UCSD-AML1 (cell line): ENCODE results near the gene RPL28.

ENCODE experiments used
- DNase-seq: peaks from one replicate; lab custom pipeline; 2025; ENCODE audit not compliant: unreplicated experiment; lab: John Stamatoyannopoulos, UW

Gene RPL28

GRCh38 chr19:55372316-55373081 lies 13.2 kb upstream of the RPL28 start:
- no peak for DNase-seq

- no peak for DNase-seq
Measured at GRCh38 chr19:55373306-55373992, 12.3 kb upstream of the RPL28 start.

GRCh38 chr19:55373993-55374757 lies 11.6 kb upstream of the RPL28 start:
- DNase-seq: no peak

GRCh38 chr19:55376241-55376933 lies 9.3 kb upstream of the RPL28 start, which contains the start of gene TMEM190:
TMEM190 (plus strand) TSS chr19:55376826; CDS start chr19:55376854, 28 bp downstream.
- no peak for DNase-seq

GRCh38 chr19:55377356-55378131 lies 8.2 kb upstream of the RPL28 start:
- DNase-seq: no peak

GRCh38 chr19:55379174-55379573 lies 6.6 kb upstream of the RPL28 start:
- DNase-seq: no peak

GRCh38 chr19:55382013-55382412 lies 3.7 kb upstream of the RPL28 start:
- no peak for DNase-seq

- no peak for DNase-seq
Measured at GRCh38 chr19:55382522-55383054, 3.1 kb upstream of the RPL28 start.

GRCh38 chr19:55383279-55384130 lies 2.2 kb upstream of the RPL28 start:
- peak; percentile 66 for DNase-seq

GRCh38 chr19:55384131-55384919 lies 1.4 kb upstream of the RPL28 start, which contains the start of gene TMEM238:
TMEM238 (minus strand) TSS chr19:55384292; CDS start chr19:55384259, 33 bp downstream.
- peak; percentile 65 for DNase-seq

- DNase-seq: peak; percentile 96
Measured at GRCh38 chr19:55384920-55385723, 610 bp upstream of the RPL28 start.

GRCh38 chr19:55386493-55386971 lies 800 bp downstream of the RPL28 start:
- DNase-seq: no peak

GRCh38 chr19:55387736-55388497 lies 2.2 kb downstream of the RPL28 start:
- no peak for DNase-seq

GRCh38 chr19:55389386-55390317 lies 3.9 kb downstream of the RPL28 start:
- DNase-seq: no peak

GRCh38 chr19:55390461-55390880 lies 4.7 kb downstream of the RPL28 start:
- no peak for DNase-seq
